H9 (cell line): Measurements from ENCODE around the gene SLC22A15. TPM values are rescaled to one million over a fixed set of nuclear protein-coding genes. Genes with fewer than 3 reads are reported as not detected.

Experiments used
- DNase-seq: peaks from one replicate; pipeline ENCODE4 v3.0.0-alpha.2; 2017
- H2AFZ ChIP-seq: one replicate; pipeline ENCODE4 v1.6.1; 2013; ENCODE audit warnings: mild to moderate bottlenecking, low read length, control low read depth, moderate library complexity
- H2AK5ac ChIP-seq: 2 replicates; pipeline ENCODE4 v1.6.1; 2013; ENCODE audit warnings: low read length, control low read depth, mixed read lengths; ENCODE audit not compliant: insufficient read length
- H2BK120ac ChIP-seq: one replicate; pipeline ENCODE4 v1.6.1; 2013; ENCODE audit warnings: low read depth, mild to moderate bottlenecking, low read length, control low read depth, inconsistent platforms; ENCODE audit not compliant: poor library complexity, severe bottlenecking
- H2BK12ac ChIP-seq: 2 replicates; pipeline ENCODE4 v1.6.1; 2013; ENCODE audit warnings: low read length, control low read depth, mixed read lengths, low read depth; ENCODE audit not compliant: insufficient read length
- H2BK15ac ChIP-seq: 2 replicates; pipeline ENCODE4 v1.6.1; 2013; ENCODE audit warnings: low read depth, low read length, control low read depth
- H2BK20ac ChIP-seq: one replicate; pipeline ENCODE4 v1.6.1; 2013; ENCODE audit warnings: low read depth, mild to moderate bottlenecking, low read length, control low read depth, inconsistent platforms; ENCODE audit not compliant: poor library complexity, severe bottlenecking
- H2BK5ac ChIP-seq: 2 replicates; pipeline ENCODE4 v1.6.1; 2013; ENCODE audit warnings: low read length, control low read depth, mixed read lengths; ENCODE audit not compliant: insufficient read length
- H3K14ac ChIP-seq: 2 replicates; pipeline ENCODE4 v1.6.1; 2013; ENCODE audit warnings: low read length, control low read depth; ENCODE audit not compliant: insufficient read depth
- H3K18ac ChIP-seq: 2 replicates; pipeline ENCODE4 v1.6.1; 2013; ENCODE audit warnings: low read depth, mild to moderate bottlenecking, mixed read lengths, low read length, control low read depth; ENCODE audit not compliant: insufficient read length
- H3K23ac ChIP-seq: 2 replicates; pipeline ENCODE4 v1.6.1; 2013; ENCODE audit warnings: low read length, control low read depth, mixed read lengths, low read depth; ENCODE audit not compliant: insufficient read length
- H3K23me2 ChIP-seq: 2 replicates; pipeline ENCODE4 v1.6.1; 2013; ENCODE audit warnings: low read depth, mild to moderate bottlenecking, mixed read lengths, low read length, control low read depth; ENCODE audit not compliant: insufficient read length, poor library complexity, severe bottlenecking
- H3K27ac ChIP-seq: 2 replicates; pipeline ENCODE4 v1.5.1; 2013; ENCODE audit warnings: low read length, control low read depth, mixed read lengths, low read depth; ENCODE audit not compliant: insufficient read length
- H3K27me3 ChIP-seq: 2 replicates; pipeline ENCODE4 v1.6.1; 2013; ENCODE audit warnings: low read length, control low read depth, inconsistent platforms; ENCODE audit not compliant: insufficient read depth
- H3K4ac ChIP-seq: 2 replicates; pipeline ENCODE4 v1.6.1; 2013; ENCODE audit warnings: low read depth, mild to moderate bottlenecking, control low read depth, inconsistent platforms, low read length, moderate library complexity
- H3K4me1 ChIP-seq: 2 replicates; pipeline ENCODE4 v1.6.1; 2013; ENCODE audit warnings: low read length, control low read depth, inconsistent platforms; ENCODE audit not compliant: insufficient read depth
- H3K4me2 ChIP-seq: 2 replicates; pipeline ENCODE4 v1.6.1; 2013; ENCODE audit warnings: low read length, control low read depth, mixed read lengths; ENCODE audit not compliant: insufficient read length, insufficient read depth
- H3K56ac ChIP-seq: 2 replicates; pipeline ENCODE4 v1.6.1; 2013; ENCODE audit warnings: low read depth, mild to moderate bottlenecking, mixed read lengths, low read length, control low read depth; ENCODE audit not compliant: insufficient read length
- H3K79me1 ChIP-seq: 2 replicates; pipeline ENCODE4 v1.6.1; 2013; ENCODE audit warnings: low read depth, mild to moderate bottlenecking, moderate library complexity, low read length, control low read depth, inconsistent platforms; ENCODE audit not compliant: insufficient read depth, poor library complexity, severe bottlenecking
- H3K79me2 ChIP-seq: 2 replicates; pipeline ENCODE4 v1.6.1; 2013; ENCODE audit warnings: low read length, control low read depth, inconsistent platforms; ENCODE audit not compliant: insufficient read depth
- H3K9ac ChIP-seq: 2 replicates; pipeline ENCODE4 v1.6.1; 2013; ENCODE audit warnings: low read length, control low read depth, mixed read lengths; ENCODE audit not compliant: insufficient read length; ENCODE audit errors: extremely low read depth
- H3K9me3 ChIP-seq: one replicate; pipeline ENCODE4 v1.6.1; 2013; ENCODE audit warnings: low read depth, low read length, inconsistent platforms; ENCODE audit not compliant: control insufficient read depth
- H3T11ph ChIP-seq: one replicate; pipeline ENCODE4 v1.6.1; 2013; ENCODE audit warnings: mild to moderate bottlenecking, low read length, control low read depth, inconsistent platforms
- H4K20me1 ChIP-seq: one replicate; pipeline ENCODE4 v1.6.1; 2013; ENCODE audit not compliant: control insufficient read depth, insufficient read length, insufficient read depth
- H4K5ac ChIP-seq: 2 replicates; pipeline ENCODE4 v1.6.1; 2013; ENCODE audit warnings: low read depth, mild to moderate bottlenecking, mixed read lengths, low read length, control low read depth; ENCODE audit not compliant: insufficient read length
- H4K8ac ChIP-seq: replicated peaks from 2 replicates; pipeline ENCODE4 v1.6.1; 2013; ENCODE audit warnings: low read length, control low read depth, mixed read lengths, low read depth; ENCODE audit not compliant: insufficient read length
- H4K91ac ChIP-seq: 2 replicates; pipeline ENCODE4 v1.6.1; 2013; ENCODE audit warnings: low read depth, mild to moderate bottlenecking, moderate library complexity, mixed read lengths, low read length, control low read depth; ENCODE audit not compliant: insufficient read length
- H3K27ac Mint-ChIP-seq, 3 experiments: 2 replicates in 2 of 3; 3 replicates in 1 of 3; pipeline ENCODE4 v1.8.0; 2020 to 2021; ENCODE audit warnings: mixed read lengths in 3 of 3, mild to moderate bottlenecking in 1 of 3, moderate library complexity in 1 of 3
- H3K27me3 Mint-ChIP-seq: 2 replicates; pipeline ENCODE4 v1.8.0; 2021; ENCODE audit warnings: low read depth, mild to moderate bottlenecking, moderate library complexity, mixed read lengths
- H3K36me3 Mint-ChIP-seq, 3 experiments: 2 replicates in 2 of 3; 3 replicates in 1 of 3; pipeline ENCODE4 v1.8.0; 2020 to 2021; ENCODE audit warnings: low read depth in 3 of 3, mixed read lengths in 3 of 3; ENCODE audit not compliant: insufficient read depth in 1 of 3
- H3K4me1 Mint-ChIP-seq, 2 experiments: 2 replicates each; pipeline ENCODE4 v1.8.0; 2020; ENCODE audit warnings: mixed read lengths in 2 of 2
- H3K4me3 Mint-ChIP-seq, 2 experiments: 2 replicates in 1 of 2; 3 replicates in 1 of 2; pipeline ENCODE4 v1.8.0; 2020 to 2021; ENCODE audit warnings: mild to moderate bottlenecking in 2 of 2, mixed read lengths in 2 of 2, moderate library complexity in 1 of 2
- H3K9me3 Mint-ChIP-seq, 2 experiments: 2 replicates in 1 of 2; 3 replicates in 1 of 2; pipeline ENCODE4 v1.8.0; 2020; ENCODE audit warnings: mild to moderate bottlenecking in 2 of 2, mixed read lengths in 2 of 2, moderate library complexity in 1 of 2
- CTCF ChIP-seq: fragments of 200-600 bp; sonication (generic); conservative IDR thresholded peaks from 3 replicates; pipeline ENCODE4 v1.8.0; 2021; ENCODE audit warnings: antibody characterized with exemption, mild to moderate bottlenecking
- WGBS: extraction: QIAGEN DNeasy Blood & Tissue Kit; methylation state at CpG from one replicate; pipeline ENCODE4 v1.1.7; 2013; ENCODE audit warnings: missing lambda C conversion rate, low lambda C conversion rate, mixed read lengths; ENCODE audit not compliant: insufficient read length; ENCODE audit errors: extremely low coverage; 5-methylcytosine and 5-hydroxymethylcytosine counted together
- total RNA-seq: library from RNA; stranded (reverse); gene quantifications from 2 replicates; pipeline ENCODE4 v1.2.1, GENCODE V29; 2021

SLC22A15 gene
- total RNA-seq, 1 experiment from 2014 or later = 3.2 TPM

GRCh38 chr1:116089870-116090269, 113.6 kb downstream of the SLC22A15 start:
- Histone ChIP-seq H2BK20ac (no peak overlapping the region), H3K9ac (no peak overlapping the region), H4K5ac (no peak overlapping the region), H2BK5ac (no peak overlapping the region), H3K18ac (no peak overlapping the region), H2BK15ac (no peak overlapping the region), H3K4me2 (no peak overlapping the region), H4K20me1 (no peaks in the 10 kb centered on the region), H3K79me1 (no peaks in the 10 kb centered on the region), H3K27me3 (no peaks in the 10 kb centered on the region), H3K9me3 (no peaks in the 10 kb centered on the region), H4K91ac (no peak overlapping the region), H3T11ph (no peak overlapping the region), H3K56ac (no peak overlapping the region), H3K4me1 (no peaks in the 10 kb centered on the region), H3K23ac (no peak overlapping the region), H2AK5ac (no peak overlapping the region), H3K14ac (no peak overlapping the region), H2AFZ (no peak overlapping the region), H3K79me2 (no peaks in the 10 kb centered on the region), H3K27ac (no peak overlapping the region), H2BK120ac (no peak overlapping the region), H3K23me2 (no peaks in the 10 kb centered on the region), H3K4ac (no peak overlapping the region), H4K8ac (no peak overlapping the region), H2BK12ac (no peak overlapping the region)
- no peak overlapping the region for H3K4me3 Mint-ChIP-seq
- TF ChIP-seq CTCF = no peak
- peaks cover 0 to 9% (median 0%) of the 10 kb centered on the region in 3 experiments; a peak in 2 of 7 replicates for H3K36me3 Mint-ChIP-seq
- no peak for DNase-seq
- H3K4me1 Mint-ChIP-seq = no peaks in the 10 kb centered on the region
- no peak overlapping the region for H3K27ac Mint-ChIP-seq
- WGBS = no CpG with 5 or more reads among the region's 1 CpG
- no peaks in the 10 kb centered on the region for H3K27me3 Mint-ChIP-seq
- H3K9me3 Mint-ChIP-seq = peaks cover 10 to 17% of the 10 kb centered on the region in 2 experiments
